ENCODE measurements around the gene PLXNA1.

PLXNA1 gene

GRCh38 chr3:127032296-127032990 lies 49.5 kb downstream of the PLXNA1 start:
- peaks cover 71% of the 10 kb centered on the region for H3K36me3 ChIP-seq (ENCODE audit: control insufficient read depth, insufficient read depth, low read length)
- no peaks in the 10 kb centered on the region for H3K9me3 ChIP-seq (ENCODE audit: control insufficient read depth, low read length)
- H3K4me1 ChIP-seq (ENCODE audit: control insufficient read depth, insufficient read depth, low read length, poor library complexity, severe bottlenecking), result no peaks in the 10 kb centered on the region
- no peak overlapping the region for H3K4me3 ChIP-seq (ENCODE audit: extremely low read depth, insufficient read depth, low read length, poor library complexity, severe bottlenecking)
- 90 to 92% methylated on average over 15 to 18 of the region's 21 CpGs for WGBS, 2 experiments (ENCODE audit: insufficient coverage in 2 of 2)
- no peak overlapping the region for H3K27ac ChIP-seq (ENCODE audit: low read depth, low read length, severe bottlenecking)
